OCI-LY7 (cell line): ENCODE data around the gene POGLUT2. TPM values are rescaled to one million over a fixed set of nuclear protein-coding genes. Genes with fewer than 3 reads are reported as not detected.

Source experiments
- BruUV-seq: library from RNA; stranded (reverse); fragments of 400-500 nt; replicated peaks from 2 replicates; lab custom pipeline; 2021; lab: Mats Ljungman, UMichigan
- CTCF ChIA-PET: fragments of 300-600 bp; sonication (Branson Sonifier 250); formaldehyde crosslinking; loops from one replicate; lab custom pipeline; 2022; ENCODE audit warnings: antibody characterized with exemption; ENCODE audit not compliant: unreplicated experiment; lab: Charles Lee
- POLR2A ChIA-PET: fragments of 300-600 bp; sonication (Branson Sonifier 250); formaldehyde crosslinking; loops from one replicate; lab custom pipeline; 2022; ENCODE audit warnings: antibody characterized with exemption; lab: Charles Lee
- DNase-seq: peaks from one replicate; pipeline ENCODE4 v3.0.0-alpha.2; 2015; ENCODE audit warnings: low spot score
- H2AFZ ChIP-seq: fragments of 200-600 bp; sonication (generic), shearing (Covaris generic); 2 replicates; pipeline ENCODE4 v1.6.1; 2014; ENCODE audit warnings: mild to moderate bottlenecking, antibody characterized with exemption, low read length, moderate library complexity
- H3K27ac ChIP-seq: fragments of 200-600 bp; sonication (generic); 2 replicates; pipeline ENCODE4 v1.5.1; 2014; ENCODE audit warnings: mixed run types, low read depth, mild to moderate bottlenecking, moderate library complexity, low read length, inconsistent platforms; ENCODE audit not compliant: poor library complexity, severe bottlenecking
- H3K36me3 ChIP-seq: fragments of 200-600 bp; sonication (generic); 2 replicates; pipeline ENCODE4 v1.6.1; 2014; ENCODE audit warnings: mild to moderate bottlenecking, antibody characterized with exemption, low read length, moderate library complexity, mixed read lengths; ENCODE audit not compliant: insufficient read depth
- H3K4me1 ChIP-seq: fragments of 200-600 bp; sonication (generic); 2 replicates; pipeline ENCODE4 v1.5.1; 2014; ENCODE audit warnings: mild to moderate bottlenecking, low read length; ENCODE audit not compliant: insufficient read depth, poor library complexity, severe bottlenecking
- H3K4me2 ChIP-seq: fragments of 200-600 bp; sonication (generic); 2 replicates; pipeline ENCODE4 v1.6.1; 2014; ENCODE audit warnings: mild to moderate bottlenecking, low read length
- H3K4me3 ChIP-seq: fragments of 200-600 bp; sonication (generic); 2 replicates; pipeline ENCODE4 v1.5.1; 2014; ENCODE audit warnings: mild to moderate bottlenecking, low read depth, low read length; ENCODE audit not compliant: poor library complexity, severe bottlenecking
- H3K79me2 ChIP-seq: fragments of 200-600 bp; sonication (generic); 2 replicates; pipeline ENCODE4 v1.6.1; 2016; ENCODE audit warnings: low read depth, mild to moderate bottlenecking, low read length, moderate library complexity, mixed read lengths; ENCODE audit not compliant: insufficient read depth
- H3K9me2 ChIP-seq: fragments of 200-600 bp; sonication (generic); 2 replicates; pipeline ENCODE4 v1.6.1; 2016; ENCODE audit warnings: mild to moderate bottlenecking, low read length, mixed read lengths; ENCODE audit not compliant: insufficient read depth
- H3K9me3 ChIP-seq: fragments of 200-600 bp; sonication (generic); 2 replicates; pipeline ENCODE4 v1.6.1; 2014; ENCODE audit warnings: mild to moderate bottlenecking, mixed run types, low read length, mixed read lengths
- H4K20me1 ChIP-seq: fragments of 200-600 bp; sonication (generic); 2 replicates; pipeline ENCODE4 v1.6.1; 2014; ENCODE audit warnings: mild to moderate bottlenecking, antibody characterized with exemption, low read length, moderate library complexity, mixed read lengths; ENCODE audit not compliant: insufficient read depth
- CTCF ChIP-seq: fragments of 200-600 bp; sonication (generic); conservative IDR thresholded peaks from 2 replicates; pipeline ENCODE4 v1.5.1; 2014; ENCODE audit warnings: mild to moderate bottlenecking, antibody characterized with exemption, low read length, moderate library complexity, mixed read lengths
- EZH2phosphoT487 ChIP-seq: fragments of 200-600 bp; sonication (generic); IDR thresholded peaks from 2 replicates; pipeline ENCODE4 v1.6.1; 2018; ENCODE audit warnings: low read depth, borderline replicate concordance, mild to moderate bottlenecking, mixed run types, antibody characterized with exemption, low read length, moderate library complexity, mixed read lengths
- intact Hi-C: fragments of 100-400 bp; cut with micrococcal nuclease; formaldehyde crosslinking; loops from one replicate; pipeline ENCODE4 v1.10.0; 2022; ENCODE audit not compliant: unreplicated experiment
- total RNA-seq, 2 experiments: library from RNA; depleted of rRNA in 1 of 2; stranded (reverse); fragments of >200 nt in 1 of 2; shearing (Covaris generic) in 1 of 2; gene quantifications; 2 replicates each; pipeline ENCODE4 v1.2.3, GENCODE V29; 2014 to 2022

Gene POGLUT2
- total RNA-seq, 2 experiments from 2014 or later: not detected

- POLR2A ChIA-PET: no interaction called here
- H3K9me3 ChIP-seq: no peaks in the 10 kb centered on the region
- CTCF ChIA-PET: no interaction called here
- H3K79me2 ChIP-seq: no peaks in the 10 kb centered on the region
- intact Hi-C loops: no loop called here
- no peaks in the 10 kb centered on the region for H3K36me3 ChIP-seq
- no peak overlapping the region for H3K27ac ChIP-seq
- BruUV-seq: no TSS peak
- H3K4me3 ChIP-seq: no peak overlapping the region
- TF ChIP-seq EZH2phosphoT487 (no peak), CTCF (no peak)
- H3K9me2 ChIP-seq: no peaks in the 10 kb centered on the region
- H3K4me1 ChIP-seq: no peaks in the 10 kb centered on the region
- no peak for DNase-seq
- no peaks in the 10 kb centered on the region for H4K20me1 ChIP-seq
- no peak overlapping the region for H3K4me2 ChIP-seq
- H2AFZ ChIP-seq: no peak overlapping the region
Observed at GRCh38 chr13:102817241-102817640, 18.5 kb upstream of the POGLUT2 start.

GRCh38 chr13:102816708-102817107 is 17.9 kb upstream of the POGLUT2 start:
- H3K4me1 ChIP-seq: no peaks in the 10 kb centered on the region
- CTCF ChIA-PET: no interaction called here
- H3K9me2 ChIP-seq: no peaks in the 10 kb centered on the region
- H3K9me3 ChIP-seq: no peaks in the 10 kb centered on the region
- POLR2A ChIA-PET: interaction anchor here (0.6 kb wide), 1 partner anchor 386 kb away, joined by 3 read pairs; no protein-coding TSS in a partner anchor
- no peak overlapping the region for H3K27ac ChIP-seq
- no peak overlapping the region for H3K4me3 ChIP-seq
- H4K20me1 ChIP-seq: no peaks in the 10 kb centered on the region
- BruUV-seq: no TSS peak
- intact Hi-C loops: no loop called here
- no peak overlapping the region for H3K4me2 ChIP-seq
- H2AFZ ChIP-seq: no peak overlapping the region
- H3K36me3 ChIP-seq: no peaks in the 10 kb centered on the region
- TF ChIP-seq EZH2phosphoT487 (no peak), CTCF (no peak)
- H3K79me2 ChIP-seq: no peaks in the 10 kb centered on the region
- no peak for DNase-seq

- no peaks in the 10 kb centered on the region for H3K9me2 ChIP-seq
- H2AFZ ChIP-seq: no peak overlapping the region
- H3K9me3 ChIP-seq: no peaks in the 10 kb centered on the region
- no peak overlapping the region for H3K4me3 ChIP-seq
- no peaks in the 10 kb centered on the region for H3K36me3 ChIP-seq
- no peak overlapping the region for H3K4me2 ChIP-seq
- no peak overlapping the region for H3K27ac ChIP-seq
- H3K79me2 ChIP-seq: no peaks in the 10 kb centered on the region
- intact Hi-C loops: no loop called here
- CTCF ChIA-PET: no interaction called here
- DNase-seq: no peak
- BruUV-seq: no TSS peak
- H3K4me1 ChIP-seq: no peaks in the 10 kb centered on the region
- no peaks in the 10 kb centered on the region for H4K20me1 ChIP-seq
- TF ChIP-seq EZH2phosphoT487 (no peak), CTCF (no peak)
- POLR2A ChIA-PET: no interaction called here
Observed at GRCh38 chr13:102815788-102816187, 17.0 kb upstream of the POGLUT2 start.
